Measurements from ENCODE around the gene CDK15. TPM values are rescaled to one million over a fixed set of nuclear protein-coding genes. Genes with fewer than 3 reads are reported as not detected.
A peak's percentile ranks its signal among the peaks of the same experiment; 100 is the strongest.

CDK15 gene
- total RNA-seq, 1 donor from 2014 or later, result 1.8 TPM

- Mint-ChIP-seq H3K36me3 (no peaks in the 10 kb centered on the region), H3K4me1 (ENCODE audit: unreplicated experiment) (peaks cover 43% of the 10 kb centered on the region), H3K27ac (peak overlapping the region; percentile 29), H3K4me3 (peak overlapping the region; percentile 35), H3K27me3 (peaks cover 6% of the 10 kb centered on the region), H3K9me3 (no peaks in the 10 kb centered on the region)
- TF ChIP-seq CTCF (conservative IDR thresholded peaks at IDR 0.05), result no peak
- no peak for DNase-seq (ENCODE audit: extremely low spot score, unreplicated experiment)
Observed at GRCh38 chr2:201909961-201910361, 103.6 kb downstream of the CDK15 start.

- no peak overlapping the region for H3K4me3 Mint-ChIP-seq
- H3K4me1 Mint-ChIP-seq (ENCODE audit: unreplicated experiment), result peaks cover 42% of the 10 kb centered on the region
- no peak overlapping the region for H3K27ac Mint-ChIP-seq
- no peak for DNase-seq (ENCODE audit: extremely low spot score, unreplicated experiment)
- H3K9me3 Mint-ChIP-seq, result no peaks in the 10 kb centered on the region
- H3K27me3 Mint-ChIP-seq, result peaks cover 6% of the 10 kb centered on the region
- no peaks in the 10 kb centered on the region for H3K36me3 Mint-ChIP-seq
- TF ChIP-seq CTCF (conservative IDR thresholded peaks at IDR 0.05), result no peak
Observed at GRCh38 chr2:201911372-201911771, 105.0 kb downstream of the CDK15 start.

- no peak overlapping the region for H3K4me3 Mint-ChIP-seq
- DNase-seq (ENCODE audit: extremely low spot score, unreplicated experiment), result no peak
- TF ChIP-seq CTCF (conservative IDR thresholded peaks at IDR 0.05), result no peak
- no peaks in the 10 kb centered on the region for H3K27me3 Mint-ChIP-seq
- no peaks in the 10 kb centered on the region for H3K36me3 Mint-ChIP-seq
- H3K27ac Mint-ChIP-seq, result no peak overlapping the region
- no peaks in the 10 kb centered on the region for H3K9me3 Mint-ChIP-seq
- H3K4me1 Mint-ChIP-seq (ENCODE audit: unreplicated experiment), result peaks cover 28% of the 10 kb centered on the region
Observed at GRCh38 chr2:201913201-201913600, 106.9 kb downstream of the CDK15 start.

GRCh38 chr2:201915446-201915845 is 109.1 kb downstream of the CDK15 start:
- H3K27ac Mint-ChIP-seq, result no peak overlapping the region
- no peaks in the 10 kb centered on the region for H3K9me3 Mint-ChIP-seq
- DNase-seq (ENCODE audit: extremely low spot score, unreplicated experiment), result no peak
- H3K27me3 Mint-ChIP-seq, result no peaks in the 10 kb centered on the region
- no peaks in the 10 kb centered on the region for H3K36me3 Mint-ChIP-seq
- H3K4me1 Mint-ChIP-seq (ENCODE audit: unreplicated experiment), result peaks cover 16% of the 10 kb centered on the region
- H3K4me3 Mint-ChIP-seq, result no peak overlapping the region
- peak; percentile 37 for TF ChIP-seq CTCF (conservative IDR thresholded peaks at IDR 0.05)

GRCh38 chr2:201916565-201916964 is 110.2 kb downstream of the CDK15 start:
- no peak for TF ChIP-seq CTCF (conservative IDR thresholded peaks at IDR 0.05)
- Mint-ChIP-seq H3K27ac (no peak overlapping the region), H3K4me3 (no peak overlapping the region), H3K36me3 (no peaks in the 10 kb centered on the region), H3K9me3 (no peaks in the 10 kb centered on the region), H3K27me3 (no peaks in the 10 kb centered on the region), H3K4me1 (ENCODE audit: unreplicated experiment) (peaks cover 20% of the 10 kb centered on the region)
- DNase-seq (ENCODE audit: extremely low spot score, unreplicated experiment), result no peak
